ENCODE measurements around the gene INAFM2.

Gene INAFM2

DNA sequence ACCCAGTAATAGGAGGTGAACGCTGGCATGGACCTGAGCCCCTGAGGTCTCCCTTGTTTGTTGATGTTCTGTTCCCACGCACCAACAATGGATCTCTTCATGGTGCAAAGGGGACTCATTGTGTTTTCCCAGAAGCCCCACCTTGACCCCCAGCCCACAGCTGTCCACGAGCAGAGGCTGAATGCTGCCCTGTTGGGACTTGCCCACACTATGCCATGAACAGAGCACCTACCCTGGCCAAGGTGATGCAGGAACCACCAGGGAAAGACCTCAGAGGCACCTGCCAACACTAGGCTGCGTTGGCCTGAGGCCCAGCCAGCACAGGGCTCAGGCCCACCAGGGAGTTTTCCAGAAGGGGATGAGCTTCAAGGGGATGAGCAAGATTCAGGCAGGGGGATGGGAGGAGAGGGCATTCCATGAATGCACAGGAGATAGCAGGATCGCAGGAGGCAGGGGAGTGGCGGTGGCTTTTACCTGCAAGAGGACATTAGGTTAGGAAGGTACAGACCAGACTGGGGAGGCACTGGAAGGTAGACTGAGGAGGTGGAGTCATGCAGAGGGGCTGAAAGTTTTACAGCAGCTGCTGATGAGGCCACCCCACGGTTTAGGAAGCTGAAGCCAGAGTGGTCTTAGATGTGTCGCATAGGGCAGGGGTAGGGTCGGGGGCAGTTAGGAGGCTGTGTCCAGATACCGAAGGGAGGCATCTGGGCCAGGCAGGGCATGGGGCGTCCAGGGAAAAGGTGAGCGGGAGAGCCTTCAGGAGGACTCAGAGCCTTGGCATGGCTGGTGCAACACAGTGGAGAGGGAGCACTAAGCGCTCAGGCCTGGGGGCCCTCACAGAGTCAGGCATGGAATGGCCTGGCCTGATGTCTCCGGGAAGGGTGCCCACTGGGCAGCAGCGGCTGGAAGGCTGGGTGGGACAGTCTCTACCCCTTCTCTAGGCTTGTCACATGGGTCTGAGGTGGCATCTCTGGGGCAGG, 23.4 kb downstream of the INAFM2 start:
- no peak overlapping the region for H3K4me3 ChIP-seq (ENCODE audit: low read depth, low read length)
- DNase-seq (ENCODE audit: low read depth), result no peak
- TF ChIP-seq POLR2A (IDR thresholded peaks at IDR 0.05; ENCODE audit: extremely low read depth, insufficient read length), result no peak
- no peak for TF ChIP-seq MYC (IDR thresholded peaks at IDR 0.05; ENCODE audit: low read depth, low read length)
- TF ChIP-seq, protein P1, sequence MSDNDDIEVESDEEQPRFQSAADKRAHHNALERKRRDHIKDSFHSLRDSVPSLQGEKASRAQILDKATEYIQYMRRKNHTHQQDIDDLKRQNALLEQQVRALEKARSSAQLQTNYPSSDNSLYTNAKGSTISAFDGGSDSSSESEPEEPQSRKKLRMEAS (IDR thresholded peaks at IDR 0.05; ENCODE audit: low read depth, low read length), result no peak
- TF ChIP-seq, protein P2, sequence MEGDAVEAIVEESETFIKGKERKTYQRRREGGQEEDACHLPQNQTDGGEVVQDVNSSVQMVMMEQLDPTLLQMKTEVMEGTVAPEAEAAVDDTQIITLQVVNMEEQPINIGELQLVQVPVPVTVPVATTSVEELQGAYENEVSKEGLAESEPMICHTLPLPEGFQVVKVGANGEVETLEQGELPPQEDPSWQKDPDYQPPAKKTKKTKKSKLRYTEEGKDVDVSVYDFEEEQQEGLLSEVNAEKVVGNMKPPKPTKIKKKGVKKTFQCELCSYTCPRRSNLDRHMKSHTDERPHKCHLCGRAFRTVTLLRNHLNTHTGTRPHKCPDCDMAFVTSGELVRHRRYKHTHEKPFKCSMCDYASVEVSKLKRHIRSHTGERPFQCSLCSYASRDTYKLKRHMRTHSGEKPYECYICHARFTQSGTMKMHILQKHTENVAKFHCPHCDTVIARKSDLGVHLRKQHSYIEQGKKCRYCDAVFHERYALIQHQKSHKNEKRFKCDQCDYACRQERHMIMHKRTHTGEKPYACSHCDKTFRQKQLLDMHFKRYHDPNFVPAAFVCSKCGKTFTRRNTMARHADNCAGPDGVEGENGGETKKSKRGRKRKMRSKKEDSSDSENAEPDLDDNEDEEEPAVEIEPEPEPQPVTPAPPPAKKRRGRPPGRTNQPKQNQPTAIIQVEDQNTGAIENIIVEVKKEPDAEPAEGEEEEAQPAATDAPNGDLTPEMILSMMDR (IDR thresholded peaks at IDR 0.05; ENCODE audit: low read depth, low read length), result no peak

DNA sequence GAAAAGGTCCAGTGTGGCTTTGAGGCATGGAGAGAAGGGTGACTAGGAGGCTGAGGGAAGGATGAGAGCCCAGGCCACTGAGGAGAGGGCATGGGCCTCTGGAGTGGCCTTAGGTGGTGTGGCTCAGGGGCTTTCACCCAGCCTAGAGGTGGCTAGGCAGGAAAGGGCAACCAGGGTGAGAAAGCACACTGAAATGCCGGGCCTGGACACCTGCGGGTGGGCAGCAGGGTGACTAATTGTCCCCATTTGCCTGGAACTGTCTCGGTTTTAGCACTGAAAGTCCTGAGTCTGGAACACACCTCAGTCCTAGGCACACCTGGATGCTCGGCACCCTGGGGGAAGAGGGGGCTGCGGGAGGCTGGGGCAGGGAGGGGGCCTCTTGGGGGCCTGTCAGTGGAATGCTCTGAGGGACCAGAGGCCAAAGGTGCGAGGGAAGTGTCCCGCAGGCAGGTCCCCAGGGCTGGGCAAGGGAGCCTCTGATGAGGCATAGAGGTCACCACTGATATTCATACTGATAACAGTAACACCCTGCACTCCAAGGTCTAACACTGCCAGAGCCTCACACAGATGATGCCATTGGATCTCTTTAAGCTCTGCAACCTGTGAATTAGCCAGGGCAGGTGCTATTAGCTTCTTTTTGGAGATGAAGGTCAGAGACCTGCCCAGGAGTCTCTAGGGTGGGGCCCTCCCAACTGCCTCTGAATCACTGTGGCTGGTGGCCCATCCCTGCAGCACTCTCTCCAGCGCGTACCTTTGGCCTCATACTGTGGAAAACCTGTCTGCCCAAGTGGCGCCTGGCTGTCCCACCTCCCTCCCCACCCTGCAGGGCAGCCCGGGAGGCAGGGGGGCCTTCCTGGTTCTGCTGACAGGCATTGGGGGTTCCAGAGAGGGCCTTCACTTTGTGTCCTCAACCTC, 24.3 kb downstream of the INAFM2 start:
- DNase-seq (ENCODE audit: low read depth), result no peak
- TF ChIP-seq POLR2A (IDR thresholded peaks at IDR 0.05; ENCODE audit: extremely low read depth, insufficient read length), result no peak
- TF ChIP-seq, protein P1 (IDR thresholded peaks at IDR 0.05; ENCODE audit: low read depth, low read length), result no peak
- H3K4me3 ChIP-seq (ENCODE audit: low read depth, low read length), result no peak overlapping the region

DNA sequence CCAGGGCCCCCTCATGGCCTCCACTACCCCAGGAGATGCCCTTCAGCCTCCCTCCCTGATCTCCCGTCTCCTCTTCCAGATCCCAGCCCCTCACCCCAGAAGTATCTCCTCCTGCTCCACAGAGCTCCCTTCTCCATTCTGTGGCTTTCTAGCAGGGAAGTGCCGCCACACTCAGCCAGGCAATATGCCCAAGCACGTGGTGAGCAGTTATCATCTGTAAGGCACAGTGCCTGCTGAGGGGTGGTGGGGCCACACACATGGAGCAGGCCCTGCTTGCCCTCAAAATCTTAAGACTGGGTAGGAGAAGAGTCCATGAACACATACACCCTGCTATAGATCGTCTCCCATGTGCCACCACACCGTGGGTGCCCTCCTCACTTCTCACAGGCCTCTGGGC, 25.0 kb downstream of the INAFM2 start:
- TF ChIP-seq MYC (IDR thresholded peaks at IDR 0.05; ENCODE audit: low read depth, low read length) (no peak), POLR2A (IDR thresholded peaks at IDR 0.05; ENCODE audit: extremely low read depth, insufficient read length) (no peak)
- TF ChIP-seq, protein P1 (IDR thresholded peaks at IDR 0.05; ENCODE audit: low read depth, low read length), result no peak
- TF ChIP-seq, protein P2 (IDR thresholded peaks at IDR 0.05; ENCODE audit: low read depth, low read length), result no peak
- H3K4me3 ChIP-seq (ENCODE audit: low read depth, low read length), result no peak overlapping the region
- DNase-seq (ENCODE audit: low read depth), result no peak

DNA sequence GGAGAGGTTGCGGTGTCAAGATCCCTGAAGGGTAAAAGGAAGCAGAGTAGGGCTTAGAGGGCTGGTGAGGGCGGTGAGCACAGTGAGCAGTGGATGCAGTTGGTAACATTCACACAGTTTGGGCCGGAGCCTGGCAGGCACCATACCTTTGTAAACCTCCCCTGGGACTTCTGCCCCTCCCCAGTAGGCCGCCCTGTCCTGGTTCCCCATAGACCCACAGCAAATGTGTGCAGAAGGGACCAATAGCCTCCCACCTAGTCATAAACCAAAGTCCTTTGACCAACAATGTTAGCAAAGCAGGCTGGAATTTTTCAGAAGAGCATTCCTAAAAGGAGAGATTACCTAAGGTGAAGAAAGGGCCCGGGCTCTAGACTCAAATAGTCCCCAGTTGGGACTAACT, 25.7 kb downstream of the INAFM2 start:
- DNase-seq (ENCODE audit: low read depth), result no peak
- no peak for TF ChIP-seq POLR2A (IDR thresholded peaks at IDR 0.05; ENCODE audit: extremely low read depth, insufficient read length)
- TF ChIP-seq, protein P1 (IDR thresholded peaks at IDR 0.05; ENCODE audit: low read depth, low read length), result no peak
- TF ChIP-seq, protein P2 (IDR thresholded peaks at IDR 0.05; ENCODE audit: low read depth, low read length), result no peak
- TF ChIP-seq MYC (IDR thresholded peaks at IDR 0.05; ENCODE audit: low read depth, low read length), result no peak
- H3K4me3 ChIP-seq (ENCODE audit: low read depth, low read length), result no peak overlapping the region

DNA sequence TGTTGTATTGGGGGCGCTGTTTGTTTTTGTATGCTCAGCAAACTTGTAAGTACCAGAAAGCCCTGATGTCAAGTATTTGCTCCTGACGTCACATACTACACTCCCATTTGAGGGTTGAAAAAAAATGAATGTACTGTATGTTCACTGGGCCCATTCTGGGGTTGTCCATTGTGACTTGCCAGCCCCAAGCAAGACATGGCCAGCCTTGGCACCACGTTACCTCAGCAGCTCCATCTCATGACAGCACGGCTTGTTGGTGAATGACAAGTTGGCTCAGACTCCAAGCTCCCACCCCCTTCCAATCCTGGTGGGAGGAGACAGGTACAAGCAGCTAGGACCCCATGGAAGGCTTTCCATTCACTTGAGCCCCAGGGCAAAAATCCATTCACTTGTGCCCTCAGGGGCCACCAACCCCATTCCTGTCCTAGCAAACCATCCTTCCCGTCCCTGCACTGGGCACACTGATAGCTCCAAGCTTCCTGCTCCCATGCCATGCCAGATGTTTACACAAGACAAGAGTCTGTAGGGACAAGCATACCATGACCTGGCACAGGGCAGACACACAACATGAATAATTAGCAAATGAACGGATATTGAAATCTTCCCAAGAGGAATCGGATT, 28.9 kb downstream of the INAFM2 start:
- DNase-seq (ENCODE audit: low read depth), result no peak

More for the DNA sequence above, 28.9 kb downstream of the INAFM2 start:
- no peak overlapping the region for H3K4me3 ChIP-seq (ENCODE audit: low read depth, low read length)
- no peak for TF ChIP-seq MYC (IDR thresholded peaks at IDR 0.05; ENCODE audit: low read depth, low read length)
- TF ChIP-seq, protein P2 (IDR thresholded peaks at IDR 0.05; ENCODE audit: low read depth, low read length), result no peak
- TF ChIP-seq POLR2A (IDR thresholded peaks at IDR 0.05; ENCODE audit: extremely low read depth, insufficient read length), result no peak
- TF ChIP-seq, protein P1 (IDR thresholded peaks at IDR 0.05; ENCODE audit: low read depth, low read length), result no peak
